Osteocyte (in vitro differentiated cells): ENCODE measurements around the gene ALG3. TPM values are rescaled to one million over a fixed set of nuclear protein-coding genes. Genes with fewer than 3 reads are reported as not detected.
A peak's percentile ranks its signal among the peaks of the same experiment; 100 is the strongest.

Experiments used
- DNase-seq: peaks from one replicate; pipeline ENCODE4 v3.0.0; 2021; ENCODE audit warnings: mixed read lengths; ENCODE audit not compliant: unreplicated experiment; ENCODE audit errors: extremely low spot score
- H3K27ac Mint-ChIP-seq: one replicate; pipeline ENCODE4 v1.8.0; 2021; ENCODE audit warnings: mild to moderate bottlenecking, mixed read lengths; ENCODE audit not compliant: unreplicated experiment
- H3K27me3 Mint-ChIP-seq: one replicate; pipeline ENCODE4 v1.8.0; 2021; ENCODE audit warnings: mixed read lengths; ENCODE audit not compliant: unreplicated experiment
- H3K36me3 Mint-ChIP-seq: one replicate; pipeline ENCODE4 v1.8.0; 2021; ENCODE audit warnings: mixed read lengths; ENCODE audit not compliant: unreplicated experiment
- H3K4me1 Mint-ChIP-seq: one replicate; pipeline ENCODE4 v1.8.0; 2021; ENCODE audit warnings: mixed read lengths; ENCODE audit not compliant: unreplicated experiment
- H3K4me3 Mint-ChIP-seq: one replicate; pipeline ENCODE4 v1.8.0; 2021; ENCODE audit warnings: mild to moderate bottlenecking, moderate library complexity, mixed read lengths; ENCODE audit not compliant: unreplicated experiment
- H3K9me3 Mint-ChIP-seq: one replicate; pipeline ENCODE4 v1.8.0; 2021; ENCODE audit warnings: mixed read lengths; ENCODE audit not compliant: unreplicated experiment
- total RNA-seq: library from RNA; stranded (reverse); gene quantifications from 2 replicates; pipeline ENCODE4 v1.2.1, GENCODE V29; 2021
- TF ChIP-seq, protein P1 (sequence below): fragments of 200-600 bp; sonication (generic); IDR thresholded peaks from 2 replicates; pipeline ENCODE4 v1.5.0; 2021; ENCODE audit warnings: antibody characterized with exemption, mild to moderate bottlenecking, moderate library complexity

ALG3 gene
- total RNA-seq, 1 donor from 2014 or later, result 40.7 TPM

DNA sequence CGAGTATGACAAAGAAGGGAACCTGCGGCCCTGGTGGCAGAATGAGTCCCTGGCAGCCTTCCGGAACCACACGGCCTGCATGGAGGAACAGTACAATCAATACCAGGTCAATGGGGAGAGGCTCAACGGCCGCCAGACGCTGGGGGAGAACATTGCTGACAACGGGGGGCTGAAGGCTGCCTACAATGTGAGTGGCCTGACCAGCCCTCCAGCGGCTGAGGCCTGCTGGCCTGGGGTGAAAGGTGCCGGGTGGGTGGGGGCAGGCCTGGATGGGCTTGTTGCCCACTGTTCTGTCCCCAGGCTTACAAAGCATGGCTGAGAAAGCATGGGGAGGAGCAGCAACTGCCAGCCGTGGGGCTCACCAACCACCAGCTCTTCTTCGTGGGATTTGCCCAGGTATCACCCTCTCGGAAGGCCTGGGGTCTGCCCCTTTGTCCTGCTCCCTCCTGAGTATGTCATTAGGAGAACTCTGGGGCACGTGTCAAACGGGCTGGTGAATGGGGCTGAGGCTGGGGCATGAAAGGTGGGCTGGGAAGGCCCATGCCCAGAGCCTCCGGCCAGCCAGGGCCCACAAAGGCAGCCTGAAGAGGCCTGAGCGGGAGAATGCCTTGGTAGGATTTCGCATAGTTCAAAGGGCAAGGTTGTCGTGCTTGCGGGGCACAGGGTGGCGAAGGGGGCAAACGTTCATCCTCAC lies 42.4 kb upstream of the ALG3 start:
- TF ChIP-seq, protein P1, sequence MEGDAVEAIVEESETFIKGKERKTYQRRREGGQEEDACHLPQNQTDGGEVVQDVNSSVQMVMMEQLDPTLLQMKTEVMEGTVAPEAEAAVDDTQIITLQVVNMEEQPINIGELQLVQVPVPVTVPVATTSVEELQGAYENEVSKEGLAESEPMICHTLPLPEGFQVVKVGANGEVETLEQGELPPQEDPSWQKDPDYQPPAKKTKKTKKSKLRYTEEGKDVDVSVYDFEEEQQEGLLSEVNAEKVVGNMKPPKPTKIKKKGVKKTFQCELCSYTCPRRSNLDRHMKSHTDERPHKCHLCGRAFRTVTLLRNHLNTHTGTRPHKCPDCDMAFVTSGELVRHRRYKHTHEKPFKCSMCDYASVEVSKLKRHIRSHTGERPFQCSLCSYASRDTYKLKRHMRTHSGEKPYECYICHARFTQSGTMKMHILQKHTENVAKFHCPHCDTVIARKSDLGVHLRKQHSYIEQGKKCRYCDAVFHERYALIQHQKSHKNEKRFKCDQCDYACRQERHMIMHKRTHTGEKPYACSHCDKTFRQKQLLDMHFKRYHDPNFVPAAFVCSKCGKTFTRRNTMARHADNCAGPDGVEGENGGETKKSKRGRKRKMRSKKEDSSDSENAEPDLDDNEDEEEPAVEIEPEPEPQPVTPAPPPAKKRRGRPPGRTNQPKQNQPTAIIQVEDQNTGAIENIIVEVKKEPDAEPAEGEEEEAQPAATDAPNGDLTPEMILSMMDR, result no peak
- Mint-ChIP-seq H3K4me3 (no peak overlapping the region), H3K27me3 (peaks cover 25% of the 10 kb centered on the region), H3K4me1 (no peaks in the 10 kb centered on the region), H3K9me3 (no peaks in the 10 kb centered on the region), H3K27ac (no peak overlapping the region), H3K36me3 (no peaks in the 10 kb centered on the region)
- DNase-seq, result no peak

DNA sequence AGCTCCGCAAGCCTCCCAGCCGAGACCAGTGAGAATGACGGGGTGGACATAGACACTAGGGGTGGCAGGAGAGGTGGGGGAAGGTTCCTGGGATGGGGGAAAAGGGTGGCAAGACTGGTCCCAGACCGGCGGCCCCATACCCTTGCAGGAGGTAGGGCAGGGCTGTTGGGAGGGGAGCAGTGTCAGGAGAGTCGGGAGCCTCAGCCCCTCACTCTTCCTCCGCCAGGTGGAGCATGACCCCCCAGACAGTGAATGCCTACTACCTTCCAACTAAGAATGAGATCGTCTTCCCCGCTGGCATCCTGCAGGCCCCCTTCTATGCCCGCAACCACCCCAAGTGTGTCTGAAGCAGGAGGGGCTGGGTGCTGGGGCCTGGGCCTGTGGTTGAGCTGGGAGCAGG lies 41.6 kb upstream of the ALG3 start:
- Mint-ChIP-seq H3K27me3 (peaks cover 28% of the 10 kb centered on the region), H3K4me3 (no peak overlapping the region), H3K4me1 (no peaks in the 10 kb centered on the region), H3K9me3 (no peaks in the 10 kb centered on the region), H3K36me3 (no peaks in the 10 kb centered on the region), H3K27ac (no peak overlapping the region)
- TF ChIP-seq, protein P1, result no peak
- DNase-seq, result no peak

DNA sequence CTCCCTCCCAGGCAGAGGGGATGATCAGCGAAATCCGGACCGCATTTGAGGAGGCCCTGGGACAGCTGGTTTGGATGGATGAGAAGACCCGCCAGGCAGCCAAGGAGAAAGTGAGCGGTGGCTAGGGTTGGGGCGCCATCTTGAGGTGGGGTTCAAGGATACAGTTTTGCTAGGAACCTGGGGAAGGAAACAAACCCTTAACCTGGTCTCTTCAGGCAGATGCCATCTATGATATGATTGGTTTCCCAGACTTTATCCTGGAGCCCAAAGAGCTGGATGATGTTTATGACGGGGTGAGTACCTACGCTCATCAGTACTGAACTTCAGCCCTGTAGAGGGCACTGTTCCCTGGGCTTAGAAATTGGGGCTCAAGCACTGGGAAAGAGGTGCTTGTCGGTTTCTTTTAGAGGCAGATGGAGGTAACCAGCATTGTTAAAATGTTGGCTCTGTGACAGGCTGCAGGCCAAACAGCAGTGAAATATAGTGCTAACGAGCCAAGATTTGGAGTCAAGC lies 40.7 kb upstream of the ALG3 start:
- Mint-ChIP-seq H3K4me3 (no peak overlapping the region), H3K9me3 (no peaks in the 10 kb centered on the region), H3K27me3 (peaks cover 26% of the 10 kb centered on the region), H3K27ac (no peak overlapping the region), H3K4me1 (no peaks in the 10 kb centered on the region), H3K36me3 (no peaks in the 10 kb centered on the region)
- no peak for DNase-seq
- TF ChIP-seq, protein P1, result peak; percentile 72

DNA sequence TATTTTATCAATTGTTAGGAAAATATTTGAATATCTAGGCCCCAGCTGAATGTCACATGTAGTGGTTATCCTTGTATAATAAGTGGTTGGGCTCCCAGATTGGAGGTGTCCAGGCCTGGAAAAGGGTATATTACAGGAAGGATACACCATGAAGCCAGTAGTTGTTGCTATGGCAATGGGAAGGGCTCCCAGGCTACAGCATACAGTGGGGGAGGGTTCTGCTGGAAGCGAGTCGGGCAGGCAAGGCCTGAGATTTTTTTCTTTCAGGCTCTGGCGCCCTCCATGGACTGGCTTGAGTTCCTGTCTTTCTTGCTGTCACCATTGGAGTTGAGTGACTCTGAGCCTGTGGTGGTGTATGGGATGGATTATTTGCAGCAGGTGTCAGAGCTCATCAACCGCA lies 35.9 kb upstream of the ALG3 start:
- no peaks in the 10 kb centered on the region for H3K9me3 Mint-ChIP-seq
- no peak for DNase-seq
- peaks cover 35% of the 10 kb centered on the region for H3K27me3 Mint-ChIP-seq
- no peaks in the 10 kb centered on the region for H3K36me3 Mint-ChIP-seq
- H3K4me3 Mint-ChIP-seq, result no peak overlapping the region
- TF ChIP-seq, protein P1, result peak; percentile 44
- no peaks in the 10 kb centered on the region for H3K4me1 Mint-ChIP-seq
- H3K27ac Mint-ChIP-seq, result no peak overlapping the region

DNA sequence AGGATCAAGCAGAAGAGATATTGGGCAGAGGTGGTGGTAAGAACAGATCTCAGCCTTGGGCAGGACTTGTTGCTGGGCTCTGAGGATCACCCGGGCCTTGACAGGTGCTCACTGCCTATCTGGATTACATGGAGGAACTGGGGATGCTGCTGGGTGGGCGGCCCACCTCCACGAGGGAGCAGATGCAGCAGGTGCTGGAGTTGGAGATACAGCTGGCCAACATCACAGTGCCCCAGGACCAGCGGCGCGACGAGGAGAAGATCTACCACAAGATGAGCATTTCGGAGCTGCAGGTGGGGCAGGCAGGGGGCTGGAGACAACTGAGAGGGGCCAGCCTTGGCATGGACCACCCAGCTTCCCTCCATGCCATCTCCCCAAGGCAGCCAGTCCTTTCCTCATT lies 34.9 kb upstream of the ALG3 start:
- H3K27ac Mint-ChIP-seq, result no peak overlapping the region
- TF ChIP-seq, protein P1, result no peak
- peaks cover 38% of the 10 kb centered on the region for H3K27me3 Mint-ChIP-seq
- DNase-seq, result no peak
- H3K36me3 Mint-ChIP-seq, result no peaks in the 10 kb centered on the region
- H3K9me3 Mint-ChIP-seq, result no peaks in the 10 kb centered on the region
- no peaks in the 10 kb centered on the region for H3K4me1 Mint-ChIP-seq
- no peak overlapping the region for H3K4me3 Mint-ChIP-seq
